ENCODE results near the gene NKRF.
"Not testable (repeated sequence)": the region's sequence is repeated elsewhere in the genome, so short reads cannot be mapped to it uniquely, and the experiment has no call there.

Gene NKRF

GRCh38 chrX:119606280-119607017 is at the start of gene NKRF:
NKRF (minus strand) TSS chrX:119606424.
- DNase-seq, result peak; percentile 3 to 89 (median 72)

DNA sequence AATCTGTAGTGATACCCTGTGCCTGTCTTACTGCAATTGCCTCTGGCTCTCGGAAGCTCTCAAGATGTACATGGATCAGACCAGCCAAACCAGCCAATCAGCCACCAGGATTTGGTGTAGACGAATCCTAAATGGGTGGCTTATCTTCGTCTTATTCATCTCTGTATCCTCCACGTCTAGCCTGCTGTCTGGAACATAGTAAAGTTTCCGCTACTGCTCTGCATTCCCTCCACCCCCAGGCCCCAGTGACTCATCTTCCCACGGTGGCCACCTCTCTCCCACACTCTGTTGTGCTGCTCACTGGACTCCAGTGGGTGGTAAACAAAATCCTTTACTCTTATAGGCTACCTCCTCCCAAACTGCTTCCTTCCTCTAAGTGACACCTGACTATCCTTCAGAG is 48.9 kb upstream of the NKRF start:
- DNase-seq, result peak in 13 of 56 donors; percentile 0 to 43 (median 4)

GRCh38 chrX:119654112-119654531 is 47.9 kb upstream of the NKRF start:
- peak in 27 of 56 donors; percentile 0 to 50 (median 8) for DNase-seq

DNA sequence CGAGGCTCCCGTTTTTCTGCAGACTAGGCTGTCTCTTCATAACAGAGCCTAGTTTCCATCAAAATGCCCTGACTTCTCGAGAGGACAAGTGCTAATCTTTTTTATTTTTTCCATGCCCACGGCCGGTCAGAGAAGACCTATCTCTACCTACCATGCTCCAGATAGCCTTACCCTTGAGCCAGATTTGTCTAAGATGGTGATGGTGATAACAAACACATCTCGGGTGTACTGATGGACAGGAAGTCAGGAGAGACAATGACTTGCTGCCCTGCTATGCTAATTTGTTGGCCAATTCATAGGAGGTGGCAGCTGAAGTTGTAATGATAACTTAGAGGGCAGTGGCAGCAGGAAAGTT is 42.2 kb upstream of the NKRF start:
- DNase-seq, result no peak

GRCh38 chrX:119647552-119648420 is 41.6 kb upstream of the NKRF start:
- no peak for DNase-seq

- DNase-seq, result no peak
These were observed 40.9 kb upstream of the NKRF start for GRCh38 chrX:119647089-119647488.

DNA sequence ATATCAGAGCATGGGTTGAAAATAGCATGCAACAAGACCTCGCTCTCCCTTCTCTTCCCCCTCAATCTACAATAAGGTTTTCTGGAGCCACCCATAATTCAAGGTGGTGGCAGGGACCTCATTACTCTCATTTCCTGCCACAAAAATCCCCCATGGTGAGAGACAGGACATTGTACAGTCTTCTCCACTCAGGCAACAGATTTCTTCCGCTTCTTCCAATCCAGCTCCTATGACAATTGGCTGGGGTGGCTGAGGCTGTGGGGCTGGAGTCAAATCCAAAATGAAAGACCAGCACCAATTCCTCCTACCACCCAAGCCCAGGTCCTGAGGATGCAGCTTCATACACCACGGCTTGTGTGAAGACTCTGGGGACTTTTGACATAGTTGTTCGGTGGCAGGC is 40.3 kb upstream of the NKRF start:
- DNase-seq, result no peak

GRCh38 chrX:119643696-119644095 is 37.5 kb upstream of the NKRF start:
- peak in 1 of 56 donors; percentile 0 for DNase-seq

- no peak for DNase-seq
These were observed 34.5 kb upstream of the NKRF start for GRCh38 chrX:119640731-119641170.

GRCh38 chrX:119638725-119639471 is 32.7 kb upstream of the NKRF start:
- DNase-seq, result no peak

DNA sequence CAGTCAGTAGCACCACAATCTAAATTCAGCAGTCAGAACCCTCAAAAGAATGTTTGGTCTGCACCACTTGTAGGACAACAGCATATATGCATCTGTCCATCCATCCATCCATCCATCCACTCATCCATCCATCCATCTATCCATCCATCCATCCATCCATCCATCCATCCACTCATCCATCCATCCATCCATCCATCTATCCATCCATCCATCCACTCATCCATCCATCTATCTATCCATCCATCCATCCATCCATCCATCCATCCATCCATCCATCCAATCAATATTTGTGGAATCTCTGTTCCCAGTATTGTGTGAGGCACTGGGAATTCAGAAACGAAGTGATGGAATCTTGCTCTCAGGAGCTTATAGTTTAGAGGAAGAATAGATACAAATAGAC is 31.2 kb upstream of the NKRF start:
- not testable (repeated sequence) for DNase-seq

DNA sequence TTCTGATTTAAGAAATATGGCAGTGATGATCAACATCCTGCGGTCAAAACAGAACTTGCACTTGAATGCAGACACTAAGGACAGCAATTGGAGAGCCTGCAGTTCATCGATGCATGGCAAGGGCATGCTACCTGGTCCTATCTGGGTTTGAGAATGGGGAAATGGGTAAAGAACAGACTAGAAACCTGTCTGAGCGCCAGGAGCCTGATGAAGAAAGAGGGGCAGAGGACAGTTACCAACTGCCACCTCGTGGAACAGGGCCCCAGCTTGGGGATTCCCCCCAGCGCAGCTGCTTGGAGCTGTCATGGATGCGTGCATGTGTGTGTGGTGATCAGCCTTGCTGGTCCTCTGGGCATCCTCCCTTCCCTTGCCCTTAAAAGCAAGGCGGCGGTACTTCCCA is 30.2 kb upstream of the NKRF start:
- DNase-seq, result no peak

GRCh38 chrX:119635799-119636198 is 29.6 kb upstream of the NKRF start:
- no peak for DNase-seq

DNA sequence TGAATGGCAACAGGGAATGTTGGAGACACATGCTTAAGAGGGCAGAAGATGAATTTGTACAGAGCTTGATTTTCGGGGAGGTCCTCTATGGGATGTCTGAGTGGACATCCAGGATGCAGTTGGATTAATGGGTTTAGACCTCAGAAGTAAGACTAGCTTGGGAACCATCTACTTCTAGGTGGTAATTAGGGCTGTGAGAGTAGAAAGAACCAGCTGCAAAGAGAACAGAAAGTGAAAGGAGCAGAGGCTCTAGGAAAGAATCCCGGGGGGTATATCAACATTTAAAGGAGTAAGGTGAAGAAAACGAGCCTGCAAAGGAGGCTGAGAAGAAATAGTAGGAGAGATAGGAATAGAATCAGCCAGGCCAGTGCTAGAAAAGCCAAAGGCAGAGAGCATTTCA is 29.0 kb upstream of the NKRF start:
- no peak for DNase-seq

- DNase-seq, result no peak
These were observed 19.6 kb upstream of the NKRF start for GRCh38 chrX:119625843-119626242.

DNA sequence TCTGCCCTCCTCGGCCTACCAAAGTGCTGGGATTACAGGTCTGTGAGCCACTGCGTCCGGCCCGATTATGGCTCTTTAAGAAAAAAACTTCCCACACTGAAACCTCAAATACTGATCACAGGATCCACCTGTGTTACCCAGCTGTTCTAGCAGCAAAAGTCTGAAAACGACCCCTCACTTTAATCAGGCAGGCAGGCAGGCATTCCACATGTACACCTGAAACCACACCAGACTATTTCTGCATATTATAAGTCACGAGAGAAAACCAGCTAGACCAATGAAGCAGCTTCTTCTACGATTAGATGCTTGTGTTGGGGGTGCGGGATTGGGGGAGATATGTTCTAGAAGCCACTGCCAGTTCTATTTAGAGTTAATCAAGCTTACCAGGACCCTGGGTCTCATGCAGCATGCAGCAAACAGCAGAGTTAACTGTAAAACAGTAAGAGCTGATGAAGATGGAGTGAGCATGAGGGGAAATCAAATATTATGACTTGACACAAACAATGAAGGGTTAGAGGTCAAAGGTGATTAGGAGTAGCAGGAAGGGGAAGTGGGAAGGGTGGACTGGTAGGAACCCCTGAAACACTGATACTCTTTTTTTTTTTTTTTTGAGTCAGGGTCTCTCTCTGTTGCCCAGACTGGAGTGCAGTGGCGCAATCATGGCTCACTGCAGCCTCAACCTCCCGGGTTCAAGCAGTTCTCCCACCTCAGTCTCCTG is 18.9 kb upstream of the NKRF start:
- DNase-seq, result no peak

DNA sequence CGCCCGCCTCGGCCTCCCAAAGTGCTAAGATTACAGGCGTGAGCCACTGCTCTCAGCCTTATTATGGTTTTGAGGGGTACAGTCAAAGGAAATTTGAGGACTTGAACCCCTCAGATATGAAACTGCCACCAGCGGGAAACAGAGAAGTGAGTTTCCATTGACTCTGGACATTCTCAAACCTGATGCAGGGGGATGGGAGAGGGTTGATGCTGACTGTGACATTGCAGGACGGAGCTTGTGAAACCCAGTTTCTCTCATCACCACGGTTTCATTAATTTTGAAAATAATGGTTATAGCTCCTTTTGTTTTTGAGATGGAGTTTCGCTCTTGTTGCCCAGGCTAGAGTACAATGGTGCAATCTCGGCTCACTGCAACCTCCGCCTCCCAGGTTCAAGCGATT is 18.2 kb upstream of the NKRF start:
- DNase-seq, result no peak

DNA sequence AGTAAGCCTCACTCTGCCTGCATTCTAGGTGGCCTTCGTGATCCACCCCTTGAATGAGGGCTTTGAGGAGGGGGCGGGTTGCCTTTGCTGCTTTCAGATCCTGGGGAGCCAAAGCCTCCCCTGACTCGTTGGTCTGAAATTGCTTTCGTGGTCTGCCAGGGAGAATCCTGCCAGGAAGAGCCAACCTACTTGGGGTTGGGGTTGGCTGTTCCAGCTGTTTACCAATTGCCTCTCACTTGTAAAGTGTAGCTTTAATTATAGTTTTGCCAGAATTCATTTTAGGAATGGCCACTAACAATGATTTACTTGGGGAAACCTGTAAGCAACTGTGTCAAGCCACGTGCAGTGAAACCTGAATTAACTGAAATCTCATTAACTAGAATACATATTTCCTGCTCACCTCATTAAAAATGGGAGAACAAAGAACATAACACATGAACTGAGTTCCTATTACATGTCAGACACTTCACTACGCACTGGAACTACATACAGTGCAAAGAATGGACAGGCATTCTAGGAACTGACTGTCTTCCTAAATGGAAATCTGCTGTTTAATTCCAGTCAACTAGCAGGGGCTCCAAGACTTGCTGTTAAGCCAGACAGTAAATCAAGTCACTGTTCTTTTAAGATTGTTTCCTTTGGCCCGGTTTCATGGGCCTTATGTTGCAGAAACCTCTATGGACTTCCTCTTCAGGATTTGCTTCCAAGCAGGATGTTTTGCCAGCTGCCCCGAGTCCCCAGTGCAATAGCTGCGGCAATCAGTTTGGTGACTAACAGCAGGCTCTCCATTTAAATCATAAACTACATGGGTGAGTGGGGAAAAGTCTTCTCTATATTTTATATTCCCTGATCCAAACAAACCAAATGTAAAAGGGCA is 16.4 kb upstream of the NKRF start:
- no peak for DNase-seq

- peak in 14 of 56 donors; percentile 0 to 31 (median 4) for DNase-seq
These were observed 12.2 kb upstream of the NKRF start for GRCh38 chrX:119618439-119618838.

GRCh38 chrX:119617517-119618164 is 11.4 kb upstream of the NKRF start:
- no peak for DNase-seq
